ENCODE results near the gene GSN. TPM values are rescaled to one million over a fixed set of nuclear protein-coding genes. Genes with fewer than 3 reads are reported as not detected.

The GSN gene
- total and polyA plus RNA-seq, 4 donors = 133 to 468 (median 233) TPM

GRCh38 chr9:121326901-121327613 lies 59.1 kb downstream of the GSN start:
- Histone ChIP-seq H3K36me3 (ENCODE audit: control insufficient read depth in 4 of 4, insufficient read depth in 4 of 4, low read length in 4 of 4) (peaks cover 22 to 61% (median 27%) of the 10 kb centered on the region in 4 donors), H3K27me3 (ENCODE audit: control insufficient read depth in 3 of 3, insufficient read depth in 3 of 3, low read length in 2 of 3) (no peaks in the 10 kb centered on the region), H3K9ac (ENCODE audit: insufficient read depth in 1 of 2, low read length in 2 of 2) (no peak overlapping the region), H3K27ac (ENCODE audit: low read depth in 1 of 2, low read length in 1 of 2) (peak overlapping the region; percentile 83 to 87), H3K4me1 (ENCODE audit: control insufficient read depth in 5 of 5, insufficient read depth in 5 of 5, low read length in 5 of 5) (peaks cover 0 to 12% (median 0%) of the 10 kb centered on the region in 5 donors), H3K4me3 (no peak overlapping the region), H3K9me3 (ENCODE audit: control insufficient read depth in 4 of 4, insufficient read depth in 3 of 4, low read length in 3 of 4) (no peaks in the 10 kb centered on the region)
- DNase-seq (no peak), ATAC-seq (ENCODE audit: insufficient read depth, low FRiP score) (no peak)
- WGBS, 2 donors = 89 to 93% methylated on average over 11 of the region's 11 CpGs
- TF ChIP-seq, protein P1, sequence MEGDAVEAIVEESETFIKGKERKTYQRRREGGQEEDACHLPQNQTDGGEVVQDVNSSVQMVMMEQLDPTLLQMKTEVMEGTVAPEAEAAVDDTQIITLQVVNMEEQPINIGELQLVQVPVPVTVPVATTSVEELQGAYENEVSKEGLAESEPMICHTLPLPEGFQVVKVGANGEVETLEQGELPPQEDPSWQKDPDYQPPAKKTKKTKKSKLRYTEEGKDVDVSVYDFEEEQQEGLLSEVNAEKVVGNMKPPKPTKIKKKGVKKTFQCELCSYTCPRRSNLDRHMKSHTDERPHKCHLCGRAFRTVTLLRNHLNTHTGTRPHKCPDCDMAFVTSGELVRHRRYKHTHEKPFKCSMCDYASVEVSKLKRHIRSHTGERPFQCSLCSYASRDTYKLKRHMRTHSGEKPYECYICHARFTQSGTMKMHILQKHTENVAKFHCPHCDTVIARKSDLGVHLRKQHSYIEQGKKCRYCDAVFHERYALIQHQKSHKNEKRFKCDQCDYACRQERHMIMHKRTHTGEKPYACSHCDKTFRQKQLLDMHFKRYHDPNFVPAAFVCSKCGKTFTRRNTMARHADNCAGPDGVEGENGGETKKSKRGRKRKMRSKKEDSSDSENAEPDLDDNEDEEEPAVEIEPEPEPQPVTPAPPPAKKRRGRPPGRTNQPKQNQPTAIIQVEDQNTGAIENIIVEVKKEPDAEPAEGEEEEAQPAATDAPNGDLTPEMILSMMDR (IDR thresholded peaks at IDR 0.05; ENCODE audit: control extremely low read depth, extremely low read depth) = no peak

- WGBS, 2 donors = 79 to 81% methylated on average over 8 of the region's 8 CpGs
- DNase-seq (no peak), ATAC-seq (ENCODE audit: insufficient read depth, low FRiP score) (no peak)
- H3K27ac ChIP-seq (ENCODE audit: low read depth in 1 of 2, low read length in 1 of 2) = peak overlapping the region in 1 of 2 donors; percentile 59
- no peaks in the 10 kb centered on the region for H3K27me3 ChIP-seq (ENCODE audit: control insufficient read depth in 3 of 3, insufficient read depth in 3 of 3, low read length in 2 of 3)
- H3K4me1 ChIP-seq (ENCODE audit: control insufficient read depth in 5 of 5, insufficient read depth in 5 of 5, low read length in 5 of 5) = peaks cover 0 to 11% (median 0%) of the 10 kb centered on the region in 5 donors
- H3K4me3 ChIP-seq = no peak overlapping the region
- no peaks in the 10 kb centered on the region for H3K9me3 ChIP-seq (ENCODE audit: control insufficient read depth in 4 of 4, insufficient read depth in 3 of 4, low read length in 3 of 4)
- TF ChIP-seq, protein P1 (IDR thresholded peaks at IDR 0.05; ENCODE audit: control extremely low read depth, extremely low read depth) = no peak
- H3K36me3 ChIP-seq (ENCODE audit: control insufficient read depth in 4 of 4, insufficient read depth in 4 of 4, low read length in 4 of 4) = peaks cover 22 to 63% (median 27%) of the 10 kb centered on the region in 4 donors
- H3K9ac ChIP-seq (ENCODE audit: insufficient read depth in 1 of 2, low read length in 2 of 2) = no peak overlapping the region
Observed at GRCh38 chr9:121328476-121328875, 60.5 kb downstream of the GSN start.

DNA sequence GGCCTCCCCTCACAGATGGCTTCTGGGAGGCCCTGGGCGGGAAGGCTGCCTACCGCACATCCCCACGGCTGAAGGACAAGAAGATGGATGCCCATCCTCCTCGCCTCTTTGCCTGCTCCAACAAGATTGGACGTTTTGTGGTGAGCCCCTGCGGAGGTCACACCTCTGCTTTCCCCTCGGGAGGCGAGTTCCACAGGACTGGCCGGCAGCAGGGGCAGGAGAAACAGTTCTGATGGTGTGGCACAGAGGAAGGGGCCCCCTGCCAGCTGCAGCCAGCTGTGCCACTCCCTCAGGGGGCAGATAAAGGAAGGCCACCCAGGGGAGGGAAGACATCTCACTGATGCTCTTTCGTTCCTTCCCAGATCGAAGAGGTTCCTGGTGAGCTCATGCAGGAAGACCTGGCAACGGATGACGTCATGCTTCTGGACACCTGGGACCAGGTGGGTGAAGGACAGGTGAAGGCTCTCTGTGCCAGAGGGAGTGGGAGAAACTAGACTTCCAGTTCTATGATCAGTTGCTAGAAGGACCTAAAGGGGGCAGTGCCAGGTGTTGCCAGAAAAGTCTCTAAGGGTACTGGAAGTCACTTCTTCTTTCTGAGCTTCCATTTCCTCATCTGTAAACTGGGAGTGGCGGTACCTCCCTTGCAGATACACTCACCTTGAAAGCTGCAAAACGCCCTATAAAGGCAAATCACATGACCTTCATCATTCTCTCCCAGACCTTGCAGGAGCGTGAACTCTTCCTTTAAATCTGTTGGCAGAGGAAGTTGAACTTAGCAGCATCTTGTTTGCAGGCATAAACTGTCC lies 61.1 kb downstream of the GSN start:
- peaks cover 22 to 64% (median 27%) of the 10 kb centered on the region in 4 donors for H3K36me3 ChIP-seq (ENCODE audit: control insufficient read depth in 4 of 4, insufficient read depth in 4 of 4, low read length in 4 of 4)
- H3K9ac ChIP-seq (ENCODE audit: insufficient read depth in 1 of 2, low read length in 2 of 2) = no peak overlapping the region
- WGBS, 2 donors = 82 to 86% methylated on average over 16 of the region's 16 CpGs
- TF ChIP-seq, protein P1 (IDR thresholded peaks at IDR 0.05; ENCODE audit: control extremely low read depth, extremely low read depth) = no peak
- H3K27me3 ChIP-seq (ENCODE audit: control insufficient read depth in 3 of 3, insufficient read depth in 3 of 3, low read length in 2 of 3) = no peaks in the 10 kb centered on the region
- H3K27ac ChIP-seq (ENCODE audit: low read depth in 1 of 2, low read length in 1 of 2) = peak overlapping the region in 1 of 2 donors; percentile 59
- ATAC-seq (ENCODE audit: insufficient read depth, low FRiP score) = no peak
- H3K9me3 ChIP-seq (ENCODE audit: control insufficient read depth in 4 of 4, insufficient read depth in 3 of 4, low read length in 3 of 4) = no peaks in the 10 kb centered on the region
- no peak for DNase-seq
- H3K4me3 ChIP-seq = no peak overlapping the region
- peaks cover 0 to 13% (median 0%) of the 10 kb centered on the region in 5 donors for H3K4me1 ChIP-seq (ENCODE audit: control insufficient read depth in 5 of 5, insufficient read depth in 5 of 5, low read length in 5 of 5)
